Activated CD4-positive, alpha-beta T cell treated with anti-CD3 and anti-CD28 coated beads for 24 hours (primary cell): Measurements from ENCODE around the gene GPR141.

ENCODE experiments used
- DNase-seq, 2 donors: peaks; one replicate each; pipeline ENCODE4 v3.0.0-alpha.2; 2020; ENCODE audit warnings: low read depth in 2 of 2

Gene GPR141, protein sequence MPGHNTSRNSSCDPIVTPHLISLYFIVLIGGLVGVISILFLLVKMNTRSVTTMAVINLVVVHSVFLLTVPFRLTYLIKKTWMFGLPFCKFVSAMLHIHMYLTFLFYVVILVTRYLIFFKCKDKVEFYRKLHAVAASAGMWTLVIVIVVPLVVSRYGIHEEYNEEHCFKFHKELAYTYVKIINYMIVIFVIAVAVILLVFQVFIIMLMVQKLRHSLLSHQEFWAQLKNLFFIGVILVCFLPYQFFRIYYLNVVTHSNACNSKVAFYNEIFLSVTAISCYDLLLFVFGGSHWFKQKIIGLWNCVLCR

DNA sequence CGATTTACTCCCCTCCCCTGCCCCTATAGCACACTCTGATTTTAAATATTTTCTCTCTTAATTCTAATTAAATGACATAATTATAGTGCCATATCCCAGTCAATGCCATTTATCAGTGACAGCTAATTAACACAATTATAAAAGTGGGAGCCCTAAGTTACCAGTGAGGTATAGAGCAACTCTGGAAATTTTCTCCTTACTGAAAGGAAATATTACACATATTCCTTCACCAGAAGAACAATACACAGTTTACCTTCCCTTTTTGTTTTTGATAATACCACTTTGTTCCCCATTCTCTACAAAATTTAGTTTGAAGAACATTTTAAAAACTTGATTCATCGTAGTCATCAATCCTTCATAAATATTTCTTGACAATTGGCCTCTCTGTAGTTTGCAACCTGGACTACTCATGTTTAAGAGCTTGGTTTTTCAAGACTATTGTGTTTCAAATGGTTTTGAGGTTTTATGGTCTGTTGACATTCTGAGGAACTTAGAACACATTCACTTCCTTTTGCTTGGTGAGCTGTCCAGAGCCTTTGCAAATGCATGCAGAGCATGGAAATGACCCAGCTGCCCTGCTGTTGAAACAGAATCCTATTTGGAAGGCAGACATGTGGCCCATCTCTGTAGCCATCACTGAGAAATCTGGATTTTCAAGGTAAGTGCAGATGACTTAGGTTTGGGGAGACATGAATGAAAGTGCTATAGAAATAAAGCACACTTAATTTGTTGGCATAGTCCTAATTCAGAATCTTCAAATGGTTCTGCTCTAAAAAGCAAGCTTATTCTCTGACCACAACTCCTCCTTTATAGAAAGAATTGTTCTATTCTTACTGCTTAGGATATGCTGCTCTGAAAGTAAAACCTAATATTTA, at the start of gene GPR141:
Gene GPR141 (plus strand): TSS at position 521 of the 875 bp plus-strand sequence. CDS start 56,628 bp downstream, outside the sequence.
- DNase-seq, result no peak

DNA sequence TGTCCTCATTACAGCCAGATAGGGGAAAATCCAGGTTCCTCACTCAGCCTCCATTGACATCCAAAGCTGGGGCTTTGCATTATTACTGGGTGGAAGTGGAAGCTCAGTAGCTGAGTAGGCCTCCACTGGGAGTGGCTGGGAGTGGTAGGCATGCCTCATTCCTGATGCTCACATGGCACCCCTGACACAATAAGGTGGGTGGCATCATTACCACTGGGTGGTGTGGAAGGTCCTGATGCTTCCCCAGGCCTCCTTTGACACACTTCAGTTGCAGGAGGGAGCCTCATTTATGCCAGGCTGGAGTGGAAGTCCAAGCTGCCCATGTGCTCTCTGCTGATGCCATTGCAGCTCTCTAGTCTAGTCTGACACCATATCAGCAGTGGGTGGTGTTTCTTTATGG, 48.2 kb upstream of the GPR141 start:
- DNase-seq, result no peak

DNA sequence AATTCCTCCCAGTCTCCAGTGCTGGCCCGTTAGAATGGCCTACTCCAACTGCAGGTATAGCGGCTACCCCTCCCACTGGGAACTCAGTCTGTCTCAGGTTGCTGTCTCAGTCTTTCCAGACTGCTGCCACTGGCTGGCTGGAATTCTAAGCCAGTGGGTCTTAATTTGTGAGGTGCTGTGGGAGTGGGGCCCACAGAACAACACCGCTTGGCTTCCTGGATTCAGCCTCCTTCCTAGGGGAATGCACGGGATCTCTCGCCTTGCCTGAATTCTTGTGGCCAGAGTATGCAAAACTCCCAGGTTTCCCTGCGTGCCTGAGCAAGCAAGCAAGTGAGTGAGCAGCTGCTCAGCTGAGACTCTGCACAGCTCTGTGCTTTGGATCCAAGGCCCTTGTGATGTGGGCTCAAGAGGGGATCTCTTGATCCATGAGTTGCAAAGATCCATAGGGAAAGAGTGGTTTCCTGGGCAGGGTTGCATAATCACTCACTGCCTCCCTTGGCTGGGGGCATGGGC, 41.5 kb upstream of the GPR141 start:
- no peak for DNase-seq

DNA sequence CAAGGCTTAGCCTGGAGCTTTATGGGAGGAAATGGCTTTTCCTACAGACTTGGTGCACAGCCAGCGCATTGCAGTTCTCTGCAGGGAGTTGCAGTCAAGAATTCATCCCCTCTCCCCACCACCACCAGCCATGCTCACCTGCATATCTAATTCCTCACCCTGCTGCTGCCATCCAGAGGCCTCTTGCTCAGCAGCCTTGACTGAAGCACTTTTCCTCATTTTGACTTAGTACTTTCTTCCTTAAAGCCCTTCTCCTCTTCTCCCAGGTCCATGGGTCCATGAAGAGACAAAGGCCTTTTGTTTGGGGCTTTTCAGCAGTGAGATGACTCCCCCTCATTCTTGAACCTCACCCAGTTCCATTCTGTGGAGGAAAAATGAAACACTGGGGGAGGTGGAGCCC, 39.7 kb upstream of the GPR141 start:
- no peak for DNase-seq

DNA sequence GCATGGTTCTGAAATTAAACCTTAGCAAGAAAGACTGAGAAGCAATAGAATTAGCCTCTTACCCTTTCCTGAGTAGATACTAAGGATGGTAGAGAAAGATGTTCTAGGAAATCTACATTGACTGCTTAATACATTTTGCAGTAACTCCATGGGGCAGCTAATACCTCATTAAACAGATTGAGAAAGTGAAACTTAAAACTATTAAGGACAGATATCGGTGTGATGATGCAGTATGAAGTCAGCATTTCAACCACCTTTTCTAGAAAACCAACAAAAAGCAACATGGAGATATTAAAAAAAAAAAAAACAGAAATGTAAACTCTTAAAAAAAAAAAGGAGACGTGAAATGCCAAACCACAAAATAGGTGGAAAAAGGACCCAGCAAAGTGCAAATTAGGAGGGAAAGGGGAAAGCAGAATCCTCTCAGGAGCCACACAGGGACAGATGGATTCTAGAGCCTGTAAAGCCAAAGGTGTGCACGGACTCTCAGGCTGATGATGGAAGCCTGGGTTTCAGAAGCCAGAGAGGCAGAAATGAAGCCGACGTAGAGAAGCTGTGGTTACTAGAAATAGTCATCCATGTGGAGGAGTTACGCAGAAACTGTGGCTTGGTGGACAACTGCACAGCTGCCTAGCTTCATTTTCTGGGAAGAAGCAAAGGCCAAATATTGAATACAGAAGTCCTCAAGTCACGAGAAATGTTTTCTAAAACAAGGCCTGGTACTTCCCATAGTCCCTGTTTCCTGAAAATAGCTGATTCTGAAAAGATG, 38.1 kb upstream of the GPR141 start:
- DNase-seq, result no peak

DNA sequence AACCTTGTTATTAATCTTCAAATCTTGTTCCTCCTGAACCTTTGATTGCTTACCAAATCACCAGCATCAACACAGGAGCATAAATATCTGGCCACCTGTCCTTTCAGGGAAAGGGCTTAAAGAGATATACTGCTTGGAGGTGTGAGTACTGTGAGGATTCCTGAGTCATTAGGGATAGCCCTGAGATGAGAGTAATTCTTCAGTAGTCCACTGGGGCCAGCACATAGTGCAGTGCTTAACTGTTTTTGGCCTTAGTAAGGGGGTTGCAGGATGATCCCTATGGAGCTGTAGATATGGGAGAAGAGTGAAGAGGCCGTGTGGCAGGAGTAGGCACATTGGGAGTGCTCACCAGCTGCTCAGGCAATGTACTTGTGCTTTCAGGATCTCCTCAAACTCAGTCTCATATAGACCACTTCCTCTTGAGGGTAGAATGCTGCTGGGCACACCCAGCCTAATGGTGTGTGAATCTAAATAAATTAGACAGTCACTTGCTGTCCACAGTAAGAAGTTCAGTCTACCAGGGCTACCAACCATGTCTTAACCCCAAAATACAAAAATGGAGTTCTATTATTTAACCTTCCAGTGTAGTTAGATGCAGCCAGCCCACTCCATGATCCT, 26.5 kb upstream of the GPR141 start:
- no peak for DNase-seq

DNA sequence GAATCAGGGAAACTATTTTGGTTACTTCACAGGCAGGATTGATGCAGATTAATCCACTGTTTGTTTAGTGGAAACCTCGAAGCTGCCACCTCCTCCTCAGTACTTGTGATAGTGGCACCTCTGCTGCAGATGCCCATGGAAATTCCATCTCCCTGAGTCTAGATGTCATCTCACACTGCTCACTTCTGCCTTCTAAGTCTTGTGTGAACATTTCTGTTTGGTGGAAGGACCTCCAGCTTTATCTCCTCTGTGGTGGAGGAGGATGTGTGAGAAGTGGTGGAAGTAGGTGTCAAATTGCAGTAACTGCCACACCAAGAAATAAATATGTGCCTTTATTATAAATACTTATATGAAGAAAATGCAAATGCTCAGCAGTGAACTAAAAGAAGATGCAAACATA, 25.8 kb upstream of the GPR141 start:
- no peak for DNase-seq

DNA sequence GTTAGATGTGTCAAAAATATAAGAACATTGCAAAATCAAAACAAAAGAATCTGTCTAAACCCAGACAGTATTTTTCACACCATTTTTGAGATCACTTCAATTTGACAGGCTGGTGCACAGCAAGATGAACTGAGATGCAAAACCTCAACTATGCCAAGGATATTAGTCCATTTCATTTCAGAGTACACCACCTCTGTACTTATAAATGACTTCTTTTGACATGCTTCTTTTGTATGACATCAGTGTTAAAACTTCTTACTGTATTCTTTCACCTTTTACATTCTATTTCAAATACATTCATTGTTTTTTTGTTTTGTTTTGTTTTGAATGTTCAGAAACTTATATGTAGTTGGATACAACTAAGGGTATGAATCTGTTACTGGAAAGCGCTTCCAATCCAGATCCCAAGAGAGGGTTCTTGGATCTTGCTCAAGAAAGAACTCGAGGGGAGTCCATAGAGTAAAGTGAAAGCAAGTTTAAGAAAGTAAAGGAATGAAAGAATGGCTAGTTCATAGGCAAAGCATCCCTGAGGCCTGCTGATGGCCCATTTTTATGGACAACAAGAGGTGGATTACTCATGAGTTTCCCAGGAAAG, 23.5 kb upstream of the GPR141 start:
- DNase-seq, result no peak

DNA sequence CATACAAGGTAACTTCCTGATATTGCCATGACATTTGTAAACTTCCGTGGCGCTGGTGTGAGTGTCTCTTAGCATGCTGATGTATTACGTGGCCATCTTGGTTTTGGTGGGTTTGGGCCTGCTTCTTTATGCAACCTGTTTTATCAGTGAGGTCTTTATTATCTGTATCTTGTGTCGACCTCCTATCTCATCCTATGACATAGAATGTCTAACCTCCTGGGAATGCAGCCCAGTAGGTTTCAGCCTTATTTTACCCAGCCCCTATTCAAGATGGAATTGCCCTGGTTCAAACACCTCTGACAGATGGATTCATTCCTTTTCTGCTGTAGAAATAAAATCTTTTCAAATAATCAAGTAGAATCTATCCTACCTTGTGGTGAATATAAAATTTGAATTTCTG, 23.0 kb upstream of the GPR141 start:
- DNase-seq, result no peak

DNA sequence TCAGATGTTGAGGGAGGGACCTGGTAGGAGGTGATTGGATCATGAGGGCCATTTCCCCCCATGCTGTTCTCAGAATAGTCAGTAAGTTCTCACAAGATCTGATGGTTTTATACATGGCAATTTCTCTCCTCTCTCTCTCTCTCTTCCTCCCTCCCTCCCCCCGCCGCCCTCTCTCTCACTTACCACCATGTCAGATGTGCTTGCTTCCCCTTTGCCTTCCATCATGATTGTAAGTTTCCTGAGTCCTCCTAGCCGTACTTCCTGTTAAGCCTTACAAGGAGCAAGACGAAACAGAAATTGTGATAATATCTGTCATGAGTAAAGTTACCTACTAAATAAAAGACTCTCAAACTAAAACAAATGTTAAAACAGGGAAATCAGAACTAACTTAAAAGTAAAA, 19.9 kb upstream of the GPR141 start:
- no peak for DNase-seq

DNA sequence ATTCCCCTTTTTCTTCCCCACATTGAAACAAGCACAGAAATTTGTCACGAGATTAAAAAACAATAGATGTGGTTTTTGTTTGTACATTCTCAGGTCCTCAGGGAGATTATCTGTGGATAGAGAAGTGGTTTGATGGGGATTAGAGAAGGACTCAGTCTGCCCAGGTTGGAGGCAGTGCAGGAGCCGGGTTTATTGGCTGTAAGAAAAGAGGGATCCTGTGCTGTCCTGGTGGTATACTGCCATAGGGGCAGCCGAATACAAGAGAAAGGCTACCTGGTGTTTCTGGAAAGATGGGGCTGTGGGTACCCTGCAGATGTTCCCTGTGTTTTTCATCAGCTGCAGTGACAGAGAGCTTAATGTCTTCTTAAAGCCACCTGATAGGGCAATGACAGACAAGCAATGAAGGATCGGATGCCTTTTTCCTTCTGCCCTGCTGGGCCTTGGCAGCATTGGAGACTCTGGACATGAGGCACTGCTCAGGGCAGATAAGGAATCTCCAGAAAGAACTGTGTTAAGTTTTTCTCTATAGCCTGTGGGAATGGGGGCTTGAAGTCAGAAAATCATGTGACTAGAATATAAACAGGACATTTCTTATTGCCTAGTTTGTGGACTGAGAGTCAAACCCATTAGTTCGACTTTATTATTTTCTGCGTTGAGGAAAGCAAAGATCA, 18.1 kb upstream of the GPR141 start:
- no peak for DNase-seq

DNA sequence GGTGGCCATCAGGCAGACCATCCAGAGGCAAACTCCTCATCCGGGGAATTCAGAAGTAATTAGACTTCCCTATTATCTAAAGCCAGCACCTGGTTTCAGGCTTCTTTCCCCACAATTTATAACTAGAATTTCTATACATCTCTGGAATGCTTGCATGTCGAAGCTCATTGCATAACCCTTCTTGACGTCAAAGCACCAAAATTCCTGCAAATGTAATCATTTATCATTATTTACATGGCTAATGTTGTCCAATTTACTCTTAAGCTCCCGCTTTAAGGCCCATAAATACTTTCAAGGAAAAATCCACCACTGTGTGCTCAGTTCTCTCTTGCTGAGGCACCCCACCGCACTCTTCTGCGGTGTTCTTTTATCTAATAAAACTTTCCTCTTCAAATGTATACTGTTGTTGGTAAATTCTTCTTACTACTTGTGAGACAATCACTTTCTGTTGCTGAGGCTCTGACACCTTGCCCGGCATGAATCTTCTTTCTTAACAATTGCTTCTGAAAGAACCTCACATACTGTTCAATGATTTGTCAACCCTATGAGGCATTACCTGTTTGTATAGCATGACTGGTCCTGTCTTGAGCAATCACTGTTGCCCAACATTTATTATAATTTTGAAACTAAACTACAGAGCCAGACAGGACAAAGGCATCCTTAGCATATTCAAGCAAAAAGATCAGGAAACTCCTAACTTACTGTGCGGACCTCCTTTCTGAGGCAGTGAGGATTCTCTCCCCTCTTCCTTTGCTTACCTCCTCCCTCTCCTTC, 17.4 kb upstream of the GPR141 start:
- DNase-seq, result no peak

DNA sequence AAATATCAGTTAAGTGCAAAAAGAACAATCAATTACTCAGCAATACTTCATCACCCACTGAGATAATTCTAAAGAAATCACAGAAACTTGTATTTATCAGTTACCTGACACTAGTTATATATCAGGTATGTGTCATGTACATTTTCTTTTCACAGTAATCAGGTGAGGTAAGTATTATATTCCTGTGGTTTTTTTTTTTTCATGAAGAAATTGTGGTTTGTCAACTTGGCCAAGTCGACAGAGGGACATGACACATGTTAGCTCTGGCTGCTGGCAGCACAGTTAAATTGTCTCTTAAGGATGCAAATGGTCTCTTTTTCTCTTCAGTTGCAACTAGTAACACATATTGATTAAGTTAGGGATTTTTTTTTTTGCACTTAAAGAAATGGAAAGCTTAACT, 13.7 kb upstream of the GPR141 start:
- DNase-seq, result no peak

DNA sequence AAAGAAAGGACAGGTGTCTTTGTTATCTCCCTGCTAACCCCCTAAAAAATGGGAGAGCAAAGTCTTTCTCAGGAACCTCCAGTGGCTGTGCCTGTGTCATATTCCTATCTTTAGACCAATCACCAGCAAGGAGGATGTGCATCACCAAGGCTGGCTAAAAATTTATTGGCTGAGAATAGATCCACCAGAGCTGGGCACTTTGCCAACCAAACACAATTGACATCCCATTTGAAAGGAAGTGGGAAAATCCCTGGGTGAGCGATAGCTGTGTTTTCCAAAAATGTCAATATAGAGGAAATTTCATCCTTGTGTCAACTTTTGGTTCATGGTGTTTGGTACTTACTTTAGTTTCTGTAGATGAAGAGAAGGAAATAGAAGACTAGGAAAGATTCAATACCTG, 13.1 kb upstream of the GPR141 start:
- no peak for DNase-seq

DNA sequence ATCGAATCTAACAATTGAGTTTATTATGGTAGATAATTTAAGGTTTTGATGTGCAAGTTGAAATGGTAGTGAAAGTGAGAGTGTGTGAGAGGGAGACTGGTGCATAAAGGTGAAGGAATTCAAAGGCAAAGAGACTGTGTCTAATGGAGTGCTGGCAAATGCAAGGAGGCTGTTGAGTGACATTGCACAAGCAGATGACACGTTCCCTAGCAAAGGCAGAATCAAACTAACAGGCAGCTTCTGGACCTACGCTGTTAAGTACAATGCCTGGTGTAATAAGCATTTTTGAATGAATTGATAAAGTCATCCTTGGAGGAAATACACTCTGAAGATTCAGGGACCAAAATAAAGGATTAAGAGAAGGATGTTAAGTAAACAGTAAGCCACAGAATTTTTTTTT, 11.7 kb upstream of the GPR141 start:
- no peak for DNase-seq

DNA sequence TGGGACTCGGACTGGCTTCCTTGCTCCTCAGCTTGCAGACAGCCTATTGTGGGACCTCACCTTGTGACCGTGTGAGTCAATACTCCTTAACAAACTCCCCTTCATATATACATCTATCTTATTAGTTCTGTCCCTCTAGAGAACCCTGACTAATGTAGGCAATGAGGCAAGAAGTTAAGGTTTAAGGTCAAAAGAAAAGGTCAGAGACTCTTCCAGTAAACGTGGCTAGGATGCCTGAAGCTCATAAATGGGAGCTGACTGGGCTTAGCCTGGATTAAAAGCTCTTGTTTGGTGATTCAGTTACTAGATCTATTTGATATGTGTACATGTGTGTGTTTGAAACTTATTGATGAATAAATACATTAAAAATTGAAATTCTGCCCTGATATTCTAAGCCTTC, 10.6 kb upstream of the GPR141 start:
- no peak for DNase-seq

DNA sequence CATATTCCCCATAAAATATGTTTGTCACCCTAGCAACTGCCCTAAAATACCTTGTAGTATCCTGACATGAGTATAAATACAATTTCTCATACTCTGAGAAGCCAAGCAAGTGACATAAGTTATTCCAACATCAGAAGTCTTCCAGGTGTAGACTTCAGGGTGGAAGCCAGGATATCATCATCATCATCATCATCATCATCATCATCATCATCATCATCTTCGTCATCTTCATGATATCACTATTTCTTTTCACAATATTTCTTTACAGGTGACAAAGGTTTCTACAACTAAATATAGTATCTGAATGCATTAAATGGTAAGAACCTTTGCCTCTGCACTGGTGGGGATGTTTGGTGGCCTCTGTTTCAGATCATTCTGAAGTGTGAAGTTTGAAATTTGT, 10.0 kb upstream of the GPR141 start:
- no peak for DNase-seq

DNA sequence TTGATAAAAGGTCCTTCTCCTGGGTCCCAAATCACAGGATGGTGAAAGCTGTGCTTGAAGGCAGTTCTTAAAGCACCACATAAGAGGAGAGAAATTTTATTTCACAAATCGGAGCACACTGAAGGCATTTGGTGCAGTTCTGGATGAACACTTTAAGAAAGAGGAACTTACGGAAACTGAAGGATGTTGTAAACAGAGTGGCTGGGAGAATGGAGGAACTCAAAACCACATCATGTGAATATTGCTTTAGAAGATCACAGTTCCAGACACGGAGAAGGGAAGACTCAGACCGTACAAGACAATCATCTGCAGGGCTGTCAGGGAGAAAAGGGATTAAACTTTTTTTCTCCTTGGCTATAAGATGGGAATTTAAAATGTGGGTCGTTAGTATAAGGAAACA, 9.0 kb upstream of the GPR141 start:
- DNase-seq, result no peak

DNA sequence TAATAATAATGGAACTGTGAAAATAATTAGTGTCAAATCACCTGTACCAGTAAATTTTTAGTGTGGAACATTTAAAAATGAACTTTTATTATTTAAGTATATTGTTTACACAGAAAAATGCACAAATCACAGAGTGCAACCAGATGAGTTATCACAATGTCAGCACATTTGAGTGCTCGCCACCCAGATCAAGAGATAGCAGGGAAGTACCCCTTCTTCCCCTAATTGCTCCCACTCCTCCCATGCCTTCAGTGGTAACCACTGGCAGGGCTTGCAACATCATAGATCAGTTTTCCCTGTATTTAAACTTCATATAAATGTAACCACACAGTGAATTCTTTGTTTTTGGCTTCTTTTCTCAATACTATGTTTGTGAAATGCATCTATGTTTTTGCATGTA, 7.8 kb upstream of the GPR141 start:
- no peak for DNase-seq

DNA sequence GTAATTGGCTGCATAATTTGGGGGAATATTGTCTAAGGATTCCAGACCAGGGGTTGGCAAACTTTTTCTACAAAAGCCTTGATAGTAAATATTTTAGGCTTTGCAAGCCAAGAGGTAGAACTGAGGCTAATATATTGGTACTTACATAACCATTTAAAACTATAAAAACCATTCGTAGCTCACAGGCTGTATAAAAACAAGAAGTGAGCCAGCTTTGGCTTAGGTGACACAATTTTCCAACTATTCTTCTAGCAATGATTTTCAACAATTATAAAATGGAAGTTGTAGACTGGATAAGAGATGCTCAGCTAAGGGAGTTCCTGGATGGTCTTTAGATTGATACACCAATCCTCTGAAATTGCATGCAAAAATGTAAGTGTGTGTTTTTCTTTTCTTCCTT, 1.4 kb downstream of the GPR141 start:
- DNase-seq, result no peak
